NK-92 (cell line): Measurements from ENCODE around the gene GOLGA6L1.
"Not testable (repeated sequence)": the region's sequence is repeated elsewhere in the genome, so short reads cannot be mapped to it uniquely, and the experiment has no call there.

Experiments used
- DNase-seq: peaks from one replicate; lab custom pipeline; 2025; ENCODE audit not compliant: unreplicated experiment; lab: John Stamatoyannopoulos, UW

The GOLGA6L1 gene

GRCh38 chr15:23136722-23137121 lies at the start of gene GOLGA6L1:
TSS of gene GOLGA6L1 (minus strand) at chr15:23136822. CDS start at chr15:23136731, 91 bp downstream.
- not testable (repeated sequence) for DNase-seq

GRCh38 chr15:23181201-23181600 lies 44.6 kb upstream of the GOLGA6L1 start:
- not testable (repeated sequence) for DNase-seq

GRCh38 chr15:23180547-23180927 lies 43.9 kb upstream of the GOLGA6L1 start:
- DNase-seq: not testable (repeated sequence)

GRCh38 chr15:23179768-23180546 lies 43.3 kb upstream of the GOLGA6L1 start:
- DNase-seq: not testable (repeated sequence)

- DNase-seq: not testable (repeated sequence)
These were observed 40.1 kb upstream of the GOLGA6L1 start for GRCh38 chr15:23176683-23177082.

- DNase-seq: not testable (repeated sequence)
These were observed 39.0 kb upstream of the GOLGA6L1 start for GRCh38 chr15:23175606-23176005.

- not testable (repeated sequence) for DNase-seq
These were observed 38.1 kb upstream of the GOLGA6L1 start for GRCh38 chr15:23174609-23175140.

GRCh38 chr15:23132787-23133186 lies 3.8 kb downstream of the GOLGA6L1 start:
- not testable (repeated sequence) for DNase-seq

- no peak for DNase-seq
These were observed 18.4 kb downstream of the GOLGA6L1 start for GRCh38 chr15:23118208-23118607.

GRCh38 chr15:23095796-23096195 lies 40.8 kb downstream of the GOLGA6L1 start:
- no peak for DNase-seq

- no peak for DNase-seq
These were observed 53.5 kb downstream of the GOLGA6L1 start for GRCh38 chr15:23083115-23083514.

- not testable (repeated sequence) for DNase-seq
These were observed 54.5 kb downstream of the GOLGA6L1 start for GRCh38 chr15:23081996-23082737.

GRCh38 chr15:23081271-23081670 lies 55.4 kb downstream of the GOLGA6L1 start:
- no peak for DNase-seq

- no peak for DNase-seq
These were observed 56.9 kb downstream of the GOLGA6L1 start for GRCh38 chr15:23079766-23080165.
